T follicular helper cell (primary cell): ENCODE data around the gene KIAA1549.

Experiments used
- DNase-seq: peaks from one replicate; pipeline ENCODE4 v3.0.0-alpha.2; 2020; ENCODE audit warnings: low read depth

KIAA1549 gene

DNA sequence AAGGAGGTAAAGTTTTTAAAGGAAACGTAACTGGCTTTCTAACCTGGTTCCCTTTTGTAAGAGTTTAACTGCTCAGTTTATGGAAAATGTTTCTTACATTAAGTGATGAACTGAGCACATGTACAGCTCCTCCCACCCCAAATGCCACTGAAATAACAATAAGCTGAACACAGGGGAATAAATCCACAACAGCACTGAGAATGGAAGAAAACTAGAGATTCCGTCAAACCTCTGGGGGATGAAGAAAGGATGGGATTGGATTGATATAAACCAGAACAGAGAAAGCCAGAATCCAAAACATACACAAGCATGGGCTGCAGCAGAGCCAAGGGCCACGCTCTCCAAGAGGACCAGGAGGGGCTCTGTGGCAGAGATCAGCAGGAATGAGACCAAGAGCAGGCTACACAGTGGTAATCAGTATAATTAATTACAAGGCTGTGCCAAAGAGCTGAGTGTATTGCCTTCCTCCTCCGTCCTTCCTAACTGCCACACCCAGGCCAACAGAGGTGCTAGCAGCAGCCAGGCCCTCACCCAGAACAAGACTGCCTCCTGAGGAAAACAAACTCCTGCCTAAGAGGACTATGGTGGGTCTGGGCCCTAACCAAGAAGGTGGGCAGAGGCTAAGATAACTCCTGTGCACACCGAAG lies 73.9 kb downstream of the KIAA1549 start:
- no peak for DNase-seq

DNA sequence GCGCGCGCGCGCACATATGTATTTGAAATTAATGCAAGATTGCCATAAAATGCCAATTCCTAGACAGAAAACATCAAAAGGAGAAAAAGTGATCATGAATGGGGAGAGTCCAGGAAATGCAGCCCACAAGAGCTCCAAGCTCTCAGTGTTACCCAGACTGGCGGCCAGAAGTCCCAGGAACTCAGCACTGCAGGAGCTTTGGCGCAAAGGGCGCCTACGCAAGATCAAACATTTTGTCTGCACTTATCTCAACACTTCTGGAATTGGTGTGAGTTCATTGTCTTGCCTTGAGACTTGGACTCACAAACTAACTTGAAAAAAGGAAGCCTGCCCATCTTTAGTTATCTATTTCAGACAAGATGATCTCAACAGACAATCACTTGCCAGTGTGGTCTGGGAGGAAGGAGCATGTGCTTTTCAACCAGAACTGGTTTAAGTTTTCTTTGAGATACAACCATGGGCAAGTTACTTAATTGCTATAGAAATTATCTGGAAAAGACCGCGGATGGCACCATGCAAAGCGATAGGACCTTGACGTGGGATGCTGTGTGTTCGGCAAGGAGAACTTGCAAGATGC lies 77.2 kb downstream of the KIAA1549 start:
- DNase-seq, result peak; percentile 9

GRCh38 chr7:138903186-138903820 lies 77.9 kb downstream of the KIAA1549 start:
- DNase-seq, result peak; percentile 76

GRCh38 chr7:138902161-138902560 lies 79.0 kb downstream of the KIAA1549 start:
- DNase-seq, result no peak

DNA sequence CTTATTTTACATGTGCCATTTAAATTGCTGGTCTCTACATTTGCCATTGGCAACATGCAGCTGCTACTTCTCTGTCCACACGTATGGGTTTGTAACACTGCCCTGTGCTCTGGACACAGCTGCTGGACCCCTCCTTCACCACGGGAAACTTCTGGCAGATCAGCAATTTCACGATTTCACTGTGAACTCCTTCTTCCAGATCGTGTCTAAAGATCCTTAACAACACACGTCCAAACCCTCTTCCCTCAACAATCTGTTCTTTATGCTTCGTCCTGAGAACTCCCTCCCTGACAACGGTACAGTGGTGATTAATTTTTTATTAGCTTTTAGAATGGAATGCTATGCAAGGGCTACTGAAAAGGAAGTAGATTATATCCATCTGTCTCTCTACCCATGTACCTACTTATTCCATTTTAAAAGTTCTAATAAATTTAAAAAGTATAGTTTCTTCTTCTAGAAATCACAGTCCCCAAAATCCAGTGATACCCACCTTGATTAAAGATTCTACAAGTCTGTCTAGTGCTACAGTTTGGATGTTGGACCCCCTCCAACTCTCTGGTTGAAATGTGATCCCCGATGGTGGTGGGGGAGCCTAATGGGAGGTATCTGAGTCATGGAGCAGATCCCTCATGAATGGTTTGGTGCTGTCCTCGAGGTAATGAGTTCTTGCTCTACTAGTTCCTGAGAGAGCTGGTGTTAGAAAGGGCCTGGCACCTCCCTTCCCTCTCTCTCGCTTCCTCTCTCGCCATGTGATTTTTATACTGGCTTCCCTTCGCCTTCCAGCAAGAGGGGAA lies 81.0 kb downstream of the KIAA1549 start:
- DNase-seq, result no peak

DNA sequence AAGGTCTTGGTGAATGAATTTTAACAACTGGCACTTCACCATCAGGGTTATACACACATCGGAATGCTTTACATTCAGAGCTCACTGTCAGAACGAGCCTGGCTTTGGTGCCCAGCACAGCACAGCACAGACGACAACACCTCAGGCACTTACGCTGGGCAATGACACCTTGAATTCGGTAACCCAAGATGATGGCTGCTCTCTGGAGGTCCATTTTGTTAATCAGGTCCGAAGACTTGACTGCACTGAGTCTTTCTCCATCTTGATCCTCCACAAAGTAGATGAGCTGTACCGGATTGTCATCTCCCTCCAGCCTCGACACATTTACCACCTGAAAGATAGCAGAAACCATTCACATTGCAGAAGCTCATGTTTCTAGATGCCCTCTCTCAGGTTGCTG lies 82.4 kb downstream of the KIAA1549 start:
- no peak for DNase-seq

DNA sequence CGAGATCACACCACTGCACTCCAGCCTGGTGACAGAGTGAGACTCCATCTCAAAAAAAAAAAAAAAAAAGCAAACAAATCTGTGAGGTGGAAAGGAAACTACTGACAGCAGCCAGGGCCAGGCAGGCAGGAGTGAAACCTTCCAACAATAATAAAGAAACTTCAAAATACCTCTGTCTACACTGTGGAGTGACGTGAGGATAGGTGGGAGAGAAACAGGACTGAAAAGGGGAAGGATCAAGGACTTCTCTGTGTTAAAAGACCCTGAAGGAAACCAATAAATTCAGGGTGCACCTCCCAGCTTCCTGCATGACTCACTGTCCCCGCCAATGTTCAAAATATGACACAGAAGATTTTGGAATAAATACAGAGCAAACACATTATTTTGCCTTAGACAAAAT lies 82.9 kb downstream of the KIAA1549 start:
- no peak for DNase-seq

DNA sequence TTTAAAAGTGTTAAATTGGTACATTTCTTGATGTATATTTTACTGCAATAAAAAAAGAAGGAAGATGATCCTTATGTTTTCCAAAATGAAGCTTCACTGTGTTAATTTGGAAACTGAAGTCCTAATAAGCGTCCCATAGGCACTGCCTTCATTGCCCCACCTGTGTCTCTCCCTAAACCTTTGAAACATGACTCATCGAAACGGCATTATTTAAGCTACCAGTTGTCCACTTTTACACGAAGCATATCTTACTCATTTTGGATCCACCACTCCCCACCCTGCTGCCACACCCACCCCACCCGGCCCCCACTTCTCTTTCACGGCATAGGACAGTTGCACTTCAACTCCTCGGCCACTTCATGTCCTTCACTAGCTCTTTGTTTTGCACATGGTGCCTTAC lies 85.5 kb downstream of the KIAA1549 start:
- no peak for DNase-seq

- DNase-seq, result no peak
These were observed 87.9 kb downstream of the KIAA1549 start for GRCh38 chr7:138893258-138893657.

DNA sequence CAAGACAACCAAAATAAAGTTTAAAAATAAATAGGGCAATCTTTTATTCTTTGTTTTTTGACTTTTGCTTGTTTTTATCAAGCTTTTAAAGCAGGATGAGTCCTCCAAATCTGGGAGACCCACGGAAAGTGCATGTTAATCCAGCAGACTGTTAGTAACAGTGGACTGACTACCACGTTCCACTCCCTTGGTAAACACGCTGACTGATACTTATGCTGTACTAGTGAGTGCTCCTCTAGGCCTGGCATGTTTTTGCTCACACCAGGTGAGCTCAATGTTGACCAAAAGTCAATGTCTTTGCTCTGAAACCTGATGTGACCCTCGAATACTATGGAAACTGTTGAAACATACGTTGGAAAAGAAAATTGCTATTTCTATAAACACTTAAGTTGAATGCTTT lies 88.4 kb downstream of the KIAA1549 start:
- DNase-seq, result no peak

DNA sequence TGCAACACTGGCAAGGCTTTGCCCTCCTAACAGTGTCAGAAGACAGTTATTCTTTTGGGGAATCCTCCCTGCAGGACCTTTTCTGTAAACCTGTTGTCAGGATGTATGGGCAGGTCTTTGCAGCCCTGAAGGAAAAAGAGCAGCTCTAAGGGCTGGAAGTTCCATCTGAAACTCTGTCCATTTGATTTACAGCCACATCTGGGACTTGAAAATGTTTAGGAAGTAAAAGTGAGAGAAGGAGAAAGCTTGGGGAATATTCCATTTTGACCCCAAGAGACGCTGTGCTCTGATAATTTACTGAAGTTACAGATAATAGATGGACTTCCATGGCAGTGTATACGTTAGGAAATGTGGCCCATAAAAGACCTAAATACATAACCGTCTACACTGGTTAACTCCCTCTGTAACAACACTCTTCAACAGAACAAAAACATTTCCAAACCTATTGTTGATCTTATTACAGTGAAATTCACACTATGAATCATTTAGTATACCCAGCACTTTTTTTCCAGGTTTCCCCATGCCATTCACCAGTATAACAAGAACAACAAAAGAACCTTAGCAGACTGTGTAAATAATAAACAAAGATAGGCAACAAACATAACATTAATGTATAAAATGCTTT lies 89.1 kb downstream of the KIAA1549 start:
- no peak for DNase-seq

GRCh38 chr7:138891446-138891810 lies 89.8 kb downstream of the KIAA1549 start:
- DNase-seq, result no peak

DNA sequence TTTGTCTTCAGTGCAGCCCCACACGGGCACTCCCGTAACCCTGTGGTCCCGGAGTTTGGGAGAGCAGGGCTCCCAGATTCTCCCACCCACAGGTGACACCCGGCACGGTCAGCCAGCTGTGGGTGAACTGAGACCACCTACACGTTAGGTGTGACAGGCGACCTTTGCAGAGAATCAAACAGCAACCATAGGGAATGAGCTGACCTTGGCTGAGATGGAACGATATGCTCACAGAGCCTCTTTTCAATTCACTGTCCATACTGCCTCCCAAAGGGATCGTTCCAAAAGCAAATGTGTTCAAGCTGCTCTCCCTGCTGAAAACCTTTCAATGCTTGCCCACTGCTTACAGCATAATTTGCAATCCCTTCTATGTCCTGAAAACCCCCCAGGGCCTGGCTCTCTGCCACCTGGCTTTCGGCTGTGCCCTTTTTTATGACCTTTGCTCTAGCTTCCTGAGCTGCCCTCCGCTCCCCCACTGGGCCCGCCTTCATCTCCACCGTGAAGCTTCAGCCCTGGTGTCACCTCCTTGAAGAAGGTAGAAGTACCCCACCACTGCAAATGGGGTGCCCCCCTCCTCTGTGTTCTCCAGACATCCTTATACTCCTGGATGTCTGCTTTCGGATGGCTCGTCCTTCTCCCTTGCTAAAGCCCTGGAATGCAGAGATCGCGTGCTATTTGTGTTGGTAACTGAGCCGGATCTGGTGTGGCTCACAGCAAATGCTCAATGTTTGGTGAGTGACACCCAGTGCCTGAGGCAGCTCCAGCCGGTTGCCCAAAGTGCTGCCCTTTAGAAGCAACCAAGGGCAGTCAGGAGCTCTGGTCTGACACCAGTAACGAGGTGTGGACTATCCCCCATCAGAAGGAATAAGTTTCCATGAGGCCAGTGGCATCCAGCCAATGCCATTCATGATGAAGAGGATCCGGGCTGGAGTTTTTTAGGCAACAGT lies 90.4 kb downstream of the KIAA1549 start:
- DNase-seq, result no peak

DNA sequence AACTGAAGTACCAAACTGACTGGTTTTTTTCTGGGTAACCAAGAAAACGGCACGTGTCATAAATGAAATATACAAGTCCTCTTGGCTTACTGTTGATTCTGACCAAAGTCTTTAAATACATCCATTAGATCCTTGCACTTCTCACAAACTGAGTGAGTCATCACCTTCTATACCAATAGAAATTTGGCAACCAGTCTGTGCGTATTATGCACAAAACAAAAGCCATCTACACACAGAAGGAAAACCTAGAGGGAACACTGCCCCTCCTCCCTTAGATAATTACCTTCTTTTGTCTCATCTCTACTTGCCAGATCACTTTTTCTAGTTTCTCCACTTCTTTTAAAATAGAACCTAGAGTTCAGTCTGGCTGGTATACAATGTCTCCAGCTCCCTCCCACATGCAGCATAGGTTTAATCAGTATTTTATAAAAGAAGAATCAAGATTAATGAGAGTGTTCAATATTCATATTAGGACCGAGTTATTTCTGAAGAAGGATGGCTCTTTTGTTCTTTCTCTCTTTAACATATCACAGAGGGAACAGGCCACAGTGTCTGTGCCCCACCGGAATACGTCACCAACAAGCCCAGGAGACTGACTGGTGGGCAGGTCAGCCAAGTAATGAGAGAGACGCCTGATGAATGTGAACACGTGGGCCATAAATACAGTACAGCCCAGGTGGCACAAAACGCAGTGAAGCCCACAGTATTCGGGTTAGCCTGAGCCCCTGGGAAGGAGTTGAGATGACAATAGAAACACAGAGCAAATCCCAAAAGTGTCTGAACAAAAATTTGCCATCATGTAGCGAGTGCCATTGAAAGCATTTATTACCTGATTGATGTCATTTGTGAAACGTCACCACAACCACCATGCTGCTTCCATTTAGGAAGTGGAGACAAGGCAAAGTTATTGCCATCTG lies 91.3 kb downstream of the KIAA1549 start:
- DNase-seq, result no peak

DNA sequence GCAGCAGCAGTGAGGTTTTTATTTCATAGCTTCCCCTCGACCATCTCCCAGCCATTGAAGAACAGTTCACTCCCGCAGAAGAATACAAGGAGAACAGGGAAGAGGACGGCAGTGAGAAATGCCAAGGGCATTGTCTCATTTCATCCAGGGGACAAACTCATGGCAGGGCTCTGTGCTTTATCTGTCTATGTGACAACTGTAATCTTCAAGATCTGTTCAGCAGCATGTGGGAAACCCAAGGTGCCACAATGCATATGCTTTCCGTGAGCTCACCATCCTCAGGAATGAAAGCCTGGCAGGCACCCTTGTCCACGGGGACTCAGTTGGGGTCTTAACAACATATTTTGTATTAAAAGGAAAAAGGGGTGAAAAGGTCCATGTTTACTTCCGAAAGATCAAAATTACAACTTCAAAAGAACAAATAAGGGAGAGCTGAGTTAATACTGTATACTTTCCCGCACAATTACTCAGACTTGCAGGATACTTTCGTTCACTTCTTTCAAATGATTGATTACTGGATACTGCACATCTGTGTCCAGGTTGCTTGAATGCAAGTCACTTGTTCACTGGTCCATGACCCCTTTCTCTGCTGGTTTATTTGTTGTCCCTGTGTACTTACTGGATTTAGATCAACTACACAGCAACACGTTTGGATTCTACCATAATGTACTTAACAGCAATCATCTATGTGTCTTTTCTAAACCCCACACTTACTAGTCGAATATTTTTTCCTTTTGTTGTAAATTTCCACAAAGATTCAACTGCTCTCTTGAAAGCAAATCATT lies 93.1 kb downstream of the KIAA1549 start:
- no peak for DNase-seq

DNA sequence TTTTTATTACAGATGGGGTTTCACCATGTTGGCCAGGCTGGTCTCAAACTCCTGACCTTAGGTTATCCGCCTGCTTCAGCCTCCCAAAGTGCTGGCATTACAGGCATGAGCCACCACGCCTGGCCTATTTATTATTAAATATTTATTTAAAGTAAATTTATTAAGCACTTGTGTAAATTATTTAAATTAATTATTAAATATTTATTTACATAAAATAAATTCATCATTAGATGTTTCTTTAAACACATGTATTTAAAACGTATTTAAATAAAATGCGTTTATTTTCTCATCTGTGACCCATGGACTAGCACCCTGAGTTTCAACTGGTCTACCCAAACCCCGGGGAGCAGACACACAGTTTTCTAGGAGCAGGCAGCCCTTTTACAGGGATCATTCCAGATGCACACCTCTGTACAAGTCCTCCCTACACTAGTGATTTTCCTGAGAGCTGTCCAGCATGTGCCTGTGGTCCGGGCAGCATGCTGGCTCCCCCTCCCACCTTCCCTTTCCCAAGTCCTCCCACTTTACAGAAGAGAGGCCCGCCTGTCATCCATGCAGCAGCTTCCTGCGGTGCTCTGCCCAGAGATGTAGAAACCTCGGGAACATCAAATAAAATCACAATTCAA lies 94.0 kb downstream of the KIAA1549 start:
- DNase-seq, result no peak

GRCh38 chr7:138886501-138886917 lies 94.7 kb downstream of the KIAA1549 start:
- DNase-seq, result peak; percentile 4

DNA sequence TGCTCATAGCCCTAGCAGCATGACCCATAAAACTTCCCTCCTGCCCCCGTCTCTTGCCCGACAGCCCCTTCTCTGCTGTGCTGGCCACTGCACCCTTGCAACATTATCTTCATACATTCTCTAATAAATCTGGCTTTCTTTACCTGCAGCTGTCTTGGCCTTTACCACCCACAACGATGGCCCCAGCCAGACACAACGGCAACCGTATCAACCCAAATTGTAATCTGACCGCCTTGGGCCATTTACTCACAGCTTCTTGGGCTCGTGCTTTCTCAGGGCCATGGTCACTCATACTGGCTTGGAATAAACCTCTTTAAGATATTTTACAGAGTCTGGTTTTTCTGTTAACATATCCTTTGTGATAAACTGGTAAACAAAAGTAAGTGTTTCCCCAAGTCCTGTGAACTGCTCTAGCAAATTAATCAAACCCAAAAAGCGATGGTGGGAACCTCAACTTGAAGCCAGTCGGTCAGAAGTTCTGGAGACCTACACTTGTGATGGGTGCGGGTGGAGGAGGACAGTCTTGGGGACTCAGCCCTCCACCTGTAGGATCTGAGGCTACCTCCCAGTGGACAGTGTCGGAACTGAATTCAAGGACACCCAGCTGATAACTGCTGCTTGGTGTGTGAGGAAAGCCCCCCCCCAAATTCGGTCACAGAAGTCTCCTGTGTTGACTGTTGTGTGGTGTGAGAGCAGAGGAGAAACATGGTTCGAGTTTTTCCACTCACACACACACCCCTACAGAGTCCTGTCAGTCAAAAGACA lies 95.6 kb downstream of the KIAA1549 start:
- DNase-seq, result no peak
